ENCODE data around the gene SLX1B.
"Not testable (repeated sequence)": the region's sequence is repeated elsewhere in the genome, so short reads cannot be mapped to it uniquely, and the experiment has no call there.

Gene SLX1B

DNA sequence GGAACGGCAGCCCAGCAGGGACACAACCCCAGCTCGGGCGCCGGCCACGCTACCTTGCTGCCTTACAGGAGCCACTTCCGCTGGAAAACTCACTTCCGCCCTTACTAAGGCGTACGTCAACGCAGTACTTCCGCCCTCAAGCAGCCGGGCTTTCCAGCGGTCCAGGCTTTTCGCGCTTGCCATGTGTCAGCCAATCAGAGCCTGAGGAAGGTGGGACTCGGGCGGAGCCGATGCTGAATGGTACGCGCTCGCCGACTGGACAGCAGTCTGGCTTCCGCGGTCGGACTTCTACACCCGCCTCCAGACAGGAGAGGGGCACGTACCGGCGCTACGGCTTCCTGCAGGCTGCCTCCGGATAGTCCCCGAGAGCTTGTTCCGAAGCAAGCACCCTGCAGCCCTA, at the start of gene SLX1B, which contains the start of gene BOLA2:
Gene SLX1B (plus strand): TSS at position 265 of the 400 bp plus-strand sequence.
Gene BOLA2 (minus strand): TSS at position 83 of the 400 bp plus-strand sequence. CDS start 98 bp downstream, outside the sequence.
- H3K9me3 Mint-ChIP-seq; H3K27ac Mint-ChIP-seq; H3K4me3 Mint-ChIP-seq; H3K27me3 Mint-ChIP-seq (ENCODE audit: low read depth); H3K4me1 Mint-ChIP-seq; H3K36me3 Mint-ChIP-seq (ENCODE audit: low read depth): not testable (repeated sequence)

DNA sequence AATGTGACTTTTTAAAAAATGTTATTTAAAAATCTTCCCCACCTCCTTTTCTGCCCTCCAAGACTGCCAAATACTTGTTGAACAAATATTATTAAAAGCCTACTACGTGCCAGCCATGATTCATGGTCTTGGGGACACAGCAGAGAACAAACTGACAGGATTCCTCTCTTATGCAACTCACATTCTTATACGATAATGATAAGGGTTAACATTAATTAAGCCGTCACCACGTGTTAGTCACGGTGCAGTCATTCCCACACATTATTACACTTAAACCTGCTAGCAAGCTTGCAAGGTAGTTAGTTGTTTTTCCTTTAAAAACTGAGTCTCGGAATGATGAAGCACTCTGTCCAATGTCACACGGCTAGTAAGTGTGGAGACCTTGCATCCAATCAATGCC, 49.1 kb upstream of the SLX1B start:
- H3K36me3 Mint-ChIP-seq (ENCODE audit: low read depth); H3K9me3 Mint-ChIP-seq; H3K27ac Mint-ChIP-seq; H3K4me3 Mint-ChIP-seq; H3K4me1 Mint-ChIP-seq; H3K27me3 Mint-ChIP-seq (ENCODE audit: low read depth): not testable (repeated sequence)

GRCh38 chr16:29423587-29423986, 30.7 kb upstream of the SLX1B start:
- not testable (repeated sequence) for H3K4me1 Mint-ChIP-seq; H3K4me3 Mint-ChIP-seq; H3K27me3 Mint-ChIP-seq (ENCODE audit: low read depth); H3K9me3 Mint-ChIP-seq; H3K27ac Mint-ChIP-seq; H3K36me3 Mint-ChIP-seq (ENCODE audit: low read depth)

- H3K4me3 Mint-ChIP-seq; H3K36me3 Mint-ChIP-seq (ENCODE audit: low read depth); H3K27me3 Mint-ChIP-seq (ENCODE audit: low read depth); H3K4me1 Mint-ChIP-seq; H3K9me3 Mint-ChIP-seq; H3K27ac Mint-ChIP-seq: not testable (repeated sequence)
These were observed 28.9 kb upstream of the SLX1B start for GRCh38 chr16:29425390-29425789.

DNA sequence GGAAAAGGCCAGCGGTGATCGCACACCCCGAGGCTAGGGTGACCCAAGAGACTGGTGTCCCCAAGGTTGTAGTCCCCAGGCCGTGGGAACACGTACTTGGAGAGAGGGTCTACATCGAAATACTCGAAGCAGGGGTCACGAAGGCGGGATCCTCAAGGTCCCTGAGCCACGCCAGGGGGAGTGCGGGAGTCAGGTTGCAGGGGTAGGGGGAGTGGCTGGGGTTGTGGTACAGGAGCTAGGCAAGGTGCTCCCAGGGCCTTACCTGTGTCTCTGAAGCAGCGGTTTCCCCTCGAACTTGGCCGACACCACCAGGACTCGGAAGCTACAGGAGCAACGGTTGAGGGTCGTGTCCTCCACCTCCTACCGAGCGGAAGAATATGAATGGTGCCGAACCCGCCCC, 579 bp upstream of the SLX1B start:
- H3K4me3 Mint-ChIP-seq; H3K27ac Mint-ChIP-seq; H3K9me3 Mint-ChIP-seq; H3K27me3 Mint-ChIP-seq (ENCODE audit: low read depth); H3K4me1 Mint-ChIP-seq; H3K36me3 Mint-ChIP-seq (ENCODE audit: low read depth): not testable (repeated sequence)

GRCh38 chr16:29454828-29455227, 495 bp downstream of the SLX1B start:
- H3K4me3 Mint-ChIP-seq; H3K27ac Mint-ChIP-seq; H3K4me1 Mint-ChIP-seq; H3K27me3 Mint-ChIP-seq (ENCODE audit: low read depth); H3K9me3 Mint-ChIP-seq; H3K36me3 Mint-ChIP-seq (ENCODE audit: low read depth): not testable (repeated sequence)

GRCh38 chr16:29457660-29458059, 3.3 kb downstream of the SLX1B start:
- not testable (repeated sequence) for H3K9me3 Mint-ChIP-seq; H3K27ac Mint-ChIP-seq; H3K4me3 Mint-ChIP-seq; H3K27me3 Mint-ChIP-seq (ENCODE audit: low read depth); H3K36me3 Mint-ChIP-seq (ENCODE audit: low read depth); H3K4me1 Mint-ChIP-seq

DNA sequence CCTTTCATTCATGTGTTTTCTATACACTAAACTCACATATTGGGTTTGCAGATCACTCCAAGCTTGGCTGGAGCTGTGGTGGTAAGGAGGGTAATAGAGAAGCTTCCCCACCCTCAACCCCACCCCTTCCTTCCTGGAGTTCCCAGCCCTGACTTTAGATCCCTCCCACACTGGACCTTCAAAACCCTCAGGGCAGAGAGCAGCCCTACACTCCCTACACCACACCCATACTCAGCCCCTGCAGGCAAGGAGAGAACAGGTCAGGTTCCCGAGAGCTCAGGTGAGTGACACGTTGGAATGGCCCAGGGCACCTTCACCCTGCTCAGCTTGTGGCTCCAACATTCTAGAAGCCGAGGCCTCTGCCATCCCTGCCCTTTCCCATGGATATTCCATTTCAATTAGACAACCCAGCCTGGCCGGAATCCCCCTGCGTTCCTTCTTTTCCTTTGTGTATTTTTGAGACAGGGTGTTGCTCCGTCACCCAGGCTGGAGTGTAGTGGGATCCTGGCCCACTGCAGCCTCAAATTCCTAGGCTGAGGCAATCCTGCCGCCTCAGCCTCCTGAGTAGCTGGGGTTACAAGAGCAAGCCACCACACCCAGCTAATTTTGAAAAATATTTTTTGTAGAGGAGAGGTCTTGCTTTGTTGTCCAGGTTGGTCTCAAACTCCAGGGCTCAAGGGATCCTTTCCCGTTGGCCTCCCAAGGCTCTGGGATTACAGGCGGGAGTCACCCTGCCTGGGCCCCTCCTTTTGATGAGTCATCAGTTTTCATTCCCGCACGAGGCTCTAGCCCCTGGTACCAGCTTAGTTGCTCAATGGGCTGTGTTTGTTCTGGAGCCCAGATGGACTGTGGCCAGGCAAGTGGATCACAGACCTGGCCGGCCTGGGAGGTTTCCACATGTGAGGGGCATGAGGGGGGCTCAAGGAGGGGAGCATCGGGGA, 5.6 kb downstream of the SLX1B start, which contains the start of gene SULT1A4:
Gene SULT1A4 (plus strand): TSS at position 208 of the 941 bp plus-strand sequence. CDS start 1,473 bp downstream, outside the sequence.
- H3K9me3 Mint-ChIP-seq; H3K27me3 Mint-ChIP-seq (ENCODE audit: low read depth); H3K4me3 Mint-ChIP-seq; H3K36me3 Mint-ChIP-seq (ENCODE audit: low read depth); H3K27ac Mint-ChIP-seq; H3K4me1 Mint-ChIP-seq: not testable (repeated sequence)

DNA sequence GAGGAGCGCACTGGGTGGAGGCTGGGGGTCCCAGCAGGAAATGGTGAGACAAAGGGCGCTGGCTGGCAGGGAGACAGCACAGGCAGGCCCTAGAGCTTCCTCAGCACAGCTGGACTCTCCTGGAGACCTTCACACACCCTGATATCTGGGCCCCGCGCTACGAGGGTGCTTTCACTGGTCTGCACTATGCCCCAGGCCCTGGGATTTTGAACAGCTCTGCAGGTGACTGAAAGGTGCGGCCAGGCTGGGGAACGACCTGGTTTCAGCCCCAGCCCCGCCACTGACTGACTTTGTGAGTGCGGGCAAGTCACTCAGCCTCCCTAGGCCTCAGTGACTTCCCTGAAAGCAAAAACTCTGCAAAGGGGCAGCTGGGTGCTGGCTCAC, 6.3 kb downstream of the SLX1B start:
- not testable (repeated sequence) for H3K4me3 Mint-ChIP-seq; H3K9me3 Mint-ChIP-seq; H3K4me1 Mint-ChIP-seq; H3K27me3 Mint-ChIP-seq (ENCODE audit: low read depth); H3K36me3 Mint-ChIP-seq (ENCODE audit: low read depth); H3K27ac Mint-ChIP-seq

- H3K36me3 Mint-ChIP-seq (ENCODE audit: low read depth); H3K9me3 Mint-ChIP-seq; H3K4me3 Mint-ChIP-seq; H3K27me3 Mint-ChIP-seq (ENCODE audit: low read depth); H3K4me1 Mint-ChIP-seq; H3K27ac Mint-ChIP-seq: not testable (repeated sequence)
These were observed 11.9 kb downstream of the SLX1B start for GRCh38 chr16:29465985-29466824.

DNA sequence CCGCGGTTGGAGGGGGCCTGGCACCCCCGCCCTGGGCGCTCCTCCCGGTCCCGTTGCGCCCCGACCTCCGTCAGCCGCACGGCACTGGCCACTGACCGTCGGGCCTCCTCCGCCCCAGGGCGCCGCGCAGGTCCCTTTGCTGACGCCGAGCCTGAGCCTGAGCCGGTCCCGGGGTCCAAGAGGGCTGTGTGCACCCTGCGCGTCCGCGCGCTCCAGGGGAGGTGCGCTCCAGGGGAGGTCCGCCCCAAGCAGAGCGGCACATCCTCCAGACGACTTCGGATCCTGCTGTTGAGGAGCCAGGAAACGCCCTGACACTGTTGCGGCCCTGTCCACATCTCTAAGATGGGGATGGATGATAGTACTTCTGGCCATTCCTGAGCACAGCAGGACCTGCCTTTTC, 12.6 kb downstream of the SLX1B start:
- H3K4me3 Mint-ChIP-seq; H3K27ac Mint-ChIP-seq; H3K9me3 Mint-ChIP-seq; H3K27me3 Mint-ChIP-seq (ENCODE audit: low read depth); H3K4me1 Mint-ChIP-seq; H3K36me3 Mint-ChIP-seq (ENCODE audit: low read depth): not testable (repeated sequence)

- not testable (repeated sequence) for H3K27ac Mint-ChIP-seq; H3K36me3 Mint-ChIP-seq (ENCODE audit: low read depth); H3K27me3 Mint-ChIP-seq (ENCODE audit: low read depth); H3K4me1 Mint-ChIP-seq; H3K9me3 Mint-ChIP-seq; H3K4me3 Mint-ChIP-seq
These were observed 13.5 kb downstream of the SLX1B start for GRCh38 chr16:29467654-29468366.

DNA sequence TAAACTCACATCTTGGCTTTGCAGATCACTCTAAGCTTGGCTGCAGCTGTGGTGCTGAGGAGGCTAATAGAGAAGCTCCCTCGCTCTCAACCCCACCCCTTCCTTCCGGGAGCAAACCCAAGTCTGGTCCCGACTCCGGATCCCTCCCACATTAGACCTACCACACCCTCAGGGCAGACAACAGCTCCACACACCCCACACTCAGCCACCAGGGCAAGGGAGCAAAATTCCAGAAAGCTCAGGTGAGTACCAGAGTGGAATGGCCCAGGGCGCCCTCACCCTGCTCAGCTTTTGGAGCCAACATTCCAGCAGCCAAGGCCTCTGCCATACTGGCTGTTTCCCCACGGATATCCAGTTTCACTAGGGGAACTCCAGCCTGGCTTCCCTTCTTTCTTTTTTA, 15.3 kb downstream of the SLX1B start:
- H3K9me3 Mint-ChIP-seq; H3K27ac Mint-ChIP-seq; H3K4me1 Mint-ChIP-seq; H3K27me3 Mint-ChIP-seq (ENCODE audit: low read depth); H3K36me3 Mint-ChIP-seq (ENCODE audit: low read depth); H3K4me3 Mint-ChIP-seq: not testable (repeated sequence)

- not testable (repeated sequence) for H3K9me3 Mint-ChIP-seq; H3K4me3 Mint-ChIP-seq; H3K36me3 Mint-ChIP-seq (ENCODE audit: low read depth); H3K4me1 Mint-ChIP-seq; H3K27me3 Mint-ChIP-seq (ENCODE audit: low read depth); H3K27ac Mint-ChIP-seq
These were observed 17.7 kb downstream of the SLX1B start for GRCh38 chr16:29472065-29472464.

DNA sequence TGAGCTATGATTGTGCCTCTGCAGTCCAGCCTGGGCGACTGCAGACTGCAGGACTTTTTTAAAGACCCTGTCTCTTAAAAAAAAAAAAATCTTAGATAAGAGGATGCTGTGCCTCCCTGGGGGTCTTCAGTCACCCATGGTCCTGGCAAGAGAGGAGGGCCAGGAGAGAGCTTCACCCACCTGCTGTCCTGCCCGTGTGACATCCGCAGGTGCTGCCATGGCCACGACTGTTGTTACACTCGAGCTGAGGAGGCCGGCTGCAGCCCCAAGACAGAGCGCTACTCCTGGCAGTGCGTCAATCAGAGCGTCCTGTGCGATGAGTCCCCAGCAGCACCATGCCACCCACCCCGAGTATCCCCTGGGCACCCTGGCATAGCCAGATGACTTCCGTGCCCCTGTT, 27.9 kb downstream of the SLX1B start:
- not testable (repeated sequence) for H3K27ac Mint-ChIP-seq; H3K4me1 Mint-ChIP-seq; H3K4me3 Mint-ChIP-seq; H3K36me3 Mint-ChIP-seq (ENCODE audit: low read depth); H3K27me3 Mint-ChIP-seq (ENCODE audit: low read depth); H3K9me3 Mint-ChIP-seq

Data from nephron (organoid).